HepG2 (cell line): ENCODE results near the gene DGKD. TPM values are rescaled to one million over a fixed set of nuclear protein-coding genes. Genes with fewer than 3 reads are reported as not detected.

Experiments used
- ATAC-seq: fragments of 200-7000 bp; cut with Tn5 transposase; 3 replicates; pipeline ENCODE4 v1.9.1; 2020; ENCODE audit warnings: mild to moderate bottlenecking, moderate library complexity
- BruUV-seq: library from RNA; stranded (reverse); fragments of 400-500 nt; replicated peaks from 2 replicates; lab custom pipeline; 2021; lab: Mats Ljungman, UMichigan
- CTCF ChIA-PET: fragments of 300-600 bp; formaldehyde crosslinking; extraction: SDS; loops from one replicate; lab custom pipeline; 2021; ENCODE audit warnings: low total read pairs, inconsistent platforms, low intra/inter-chr PET ratio; lab: Yijun Ruan, JAX
- POLR2A ChIA-PET: fragments of 350-600 bp; sonication (Branson Sonifier 250); formaldehyde crosslinking; loops from one replicate; lab custom pipeline; 2020; ENCODE audit warnings: antibody characterized with exemption, inconsistent platforms; lab: Yijun Ruan, JAX
- DNase-seq: peaks from one replicate; pipeline ENCODE4 v3.0.0-alpha.2; 2015; ENCODE audit warnings: low spot score
- FAIRE-seq: peaks from 3 replicates; lab custom pipeline; 2011; peaks lifted over from hg19 to GRCh38; lab: Jason Lieb, UNC
- H2AFZ ChIP-seq: one replicate; pipeline ENCODE4 v1.6.1; 2011; ENCODE audit warnings: low read length, inconsistent platforms
- H3K27ac ChIP-seq: fragments of 300-600 bp; 3 replicates; pipeline ENCODE4 v1.8.0; 2011; ENCODE audit warnings: mixed run types, mild to moderate bottlenecking, mixed read lengths, low read length, inconsistent platforms; ENCODE audit not compliant: insufficient read depth; ENCODE audit errors: extremely low read length
- H3K27me3 ChIP-seq, 2 experiments: fragments of 200-600 bp in 1 of 2; 2 replicates in 1 of 2; 3 replicates in 1 of 2; pipeline versions ENCODE4 v1.6.0 to v1.8.0; 2011; ENCODE audit warnings: low read length in 2 of 2, mild to moderate bottlenecking in 2 of 2, moderate library complexity in 2 of 2, inconsistent platforms in 1 of 2; ENCODE audit not compliant: insufficient read depth in 2 of 2, control insufficient read depth in 1 of 2
- H3K36me3 ChIP-seq, 2 experiments: fragments of 200-600 bp in 1 of 2; replicated peaks in 1 of 2; 2 replicates in 1 of 2; 3 replicates in 1 of 2; pipeline versions ENCODE4 v1.5.1 to v1.8.0; 2011; ENCODE audit warnings: low read length in 2 of 2, inconsistent platforms in 1 of 2; ENCODE audit not compliant: insufficient read depth in 2 of 2, control insufficient read depth in 1 of 2
- H3K4me1 ChIP-seq: 2 replicates; pipeline ENCODE4 v1.5.1; 2012; ENCODE audit warnings: low read length, inconsistent platforms; ENCODE audit not compliant: insufficient read depth
- H3K4me2 ChIP-seq: 2 replicates; pipeline ENCODE4 v1.6.0; 2011; ENCODE audit warnings: low read depth, low read length, inconsistent platforms
- H3K4me3 ChIP-seq, 3 experiments: fragments of 200-600 bp in 1 of 3; sonication (generic), shearing (Covaris generic) in 1 of 3; replicated peaks in 1 of 3; 2 replicates each; pipeline ENCODE4 v1.5.1; 2011 to 2016; ENCODE audit warnings: low read length in 3 of 3, inconsistent platforms in 2 of 3, low read depth in 2 of 3, mild to moderate bottlenecking in 2 of 3, control low read depth in 1 of 3, mixed read lengths in 1 of 3; ENCODE audit not compliant: insufficient read depth in 1 of 3
- H3K79me2 ChIP-seq: one replicate; pipeline ENCODE4 v1.6.1; 2011; ENCODE audit warnings: low read length, inconsistent platforms; ENCODE audit not compliant: insufficient read depth
- H3K9ac ChIP-seq: 2 replicates; pipeline ENCODE4 v1.6.0; 2011; ENCODE audit warnings: mild to moderate bottlenecking, low read depth, low read length, inconsistent platforms; ENCODE audit not compliant: insufficient read depth
- H3K9me3 ChIP-seq: 2 replicates; pipeline ENCODE4 v1.5.1; 2012; ENCODE audit warnings: mild to moderate bottlenecking, low read length
- H4K20me1 ChIP-seq: 2 replicates; pipeline ENCODE4 v1.6.0; 2011; ENCODE audit warnings: inconsistent platforms, mild to moderate bottlenecking, low read length, moderate library complexity; ENCODE audit not compliant: insufficient read depth
- EZH2 ChIP-seq: conservative IDR thresholded peaks from 2 replicates; pipeline ENCODE4 v1.6.1; 2012; ENCODE audit warnings: mild to moderate bottlenecking, low read depth, low read length, moderate library complexity
- GTF3A ChIP-seq: sonication (generic); formaldehyde crosslinking; conservative IDR thresholded peaks from 2 replicates; pipeline ENCODE4 v1.4.0; 2020; ENCODE audit warnings: mild to moderate bottlenecking, missing genetic modification reagents
- HNRNPK ChIP-seq: fragments of 200-400 bp; formaldehyde crosslinking; IDR thresholded peaks from 2 replicates; pipeline ENCODE4 v1.6.1; 2018; ENCODE audit warnings: low read length, low read depth, moderate library complexity, mild to moderate bottlenecking; ENCODE audit not compliant: poor library complexity, severe bottlenecking
- HOMEZ ChIP-seq: IDR thresholded peaks from 2 replicates; pipeline ENCODE4 v1.6.1; 2016; ENCODE audit warnings: low read depth
- RBM22 ChIP-seq: fragments of 200-400 bp; formaldehyde crosslinking; optimal IDR thresholded peaks from 2 replicates; pipeline ENCODE3; 2017; ENCODE audit warnings: mild to moderate bottlenecking, low read length, moderate library complexity
- REXO4 ChIP-seq: sonication (generic); formaldehyde crosslinking; IDR thresholded peaks from 2 replicates; pipeline ENCODE4 v1.8.0; 2022; ENCODE audit warnings: missing genetic modification reagents, mild to moderate bottlenecking, borderline replicate concordance
- TFDP2 ChIP-seq: sonication (generic); formaldehyde crosslinking; IDR thresholded peaks from 2 replicates; pipeline ENCODE4 v1.4.0; 2020; ENCODE audit warnings: missing genetic modification reagents
- ZNF432 ChIP-seq: sonication (generic); formaldehyde crosslinking; IDR thresholded peaks from 2 replicates; pipeline ENCODE4 v1.5.0; 2020; ENCODE audit warnings: missing genetic modification reagents, mild to moderate bottlenecking, borderline replicate concordance
- ZNF644 ChIP-seq: IDR thresholded peaks from 2 replicates; pipeline ENCODE4 v1.6.1; 2016; ENCODE audit warnings: low read depth
- WGBS: methylation state at CpG from one replicate; pipeline ENCODE4 v1.1.6; 2017; ENCODE audit warnings: low lambda C conversion rate; 5-methylcytosine and 5-hydroxymethylcytosine counted together
- in situ Hi-C: cut with HindIII; loops from 2 replicates; pipeline ENCODE4 v1.10.0; 2017; ENCODE audit warnings: low pct_unique_long_range_greater_than_20kb; ENCODE audit not compliant: extremely low pct_ligation_motif_present
- intact Hi-C: fragments of 100-400 bp; cut with micrococcal nuclease; formaldehyde crosslinking; loops from one replicate; pipeline ENCODE4 v1.10.0; 2022; ENCODE audit not compliant: unreplicated experiment
- polyA plus RNA-seq, 8 experiments: library from polyadenylated mRNA; depleted of rRNA in 3 of 8; stranded (reverse) in 7 of 8; unstranded in 1 of 8; fragments of >200 nt; fragmentation: Illumina TruSeq in 4 of 8; extraction: Trizol in 4 of 8; gene quantifications; 2 replicates each; pipeline versions ENCODE4 v1.2.1 to v1.2.3, GENCODE V29; 2011 to 2016; ENCODE audit warnings: low read depth in 4 of 8, missing spikeins in 1 of 8, mixed read lengths in 1 of 8; ENCODE audit not compliant: insufficient read depth in 1 of 8
- total RNA-seq, 5 experiments: library from RNA; depleted of rRNA; stranded (reverse); fragments of >200 nt; fragmentation: Illumina TruSeq; extraction: Trizol; gene quantifications; 2 replicates each; pipeline ENCODE4 v1.2.3, GENCODE V29; 2016; ENCODE audit warnings: low read depth in 1 of 5
- TF ChIP-seq, protein P1 (sequence below): sonication (generic); formaldehyde crosslinking; IDR thresholded peaks from 2 replicates; pipeline ENCODE4 v1.9.0; 2021; ENCODE audit warnings: missing genetic modification reagents, borderline replicate concordance
- TF ChIP-seq, protein P2 (sequence below): sonication (generic); formaldehyde crosslinking; IDR thresholded peaks from 2 replicates; pipeline ENCODE4 v1.5.0; 2020; ENCODE audit warnings: missing genetic modification reagents
- TF ChIP-seq, protein P3 (sequence below): IDR thresholded peaks from 2 replicates; pipeline ENCODE4 v1.6.1; 2016; ENCODE audit warnings: low read depth, borderline replicate concordance

Gene DGKD
- total and polyA plus RNA-seq, 2 of the 13 experiments (the other 11 are each of a cell fraction or from before 2014, with no cell fraction given): 24.5 to 33.2 TPM

DNA sequence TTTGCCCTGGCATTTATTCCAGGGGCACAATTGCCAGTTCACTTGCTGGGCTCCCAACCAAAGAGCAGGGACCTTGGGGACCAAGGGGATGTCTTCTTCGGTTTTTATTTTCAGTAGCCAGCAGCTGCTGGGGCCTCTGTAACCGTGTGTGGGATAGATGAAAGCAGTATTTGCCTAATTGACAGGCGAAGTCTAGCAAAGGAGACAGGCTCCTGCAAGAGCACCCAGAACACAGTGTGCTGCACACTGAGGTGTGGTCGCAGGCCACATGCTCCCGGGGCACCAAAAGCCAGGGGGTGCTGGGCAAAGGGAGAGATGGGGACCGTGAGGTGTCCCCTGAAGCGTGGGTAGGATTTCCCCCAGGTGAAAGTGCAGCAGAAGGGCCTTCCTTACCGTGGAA lies 41.4 kb upstream of the DGKD start:
- H3K4me1 ChIP-seq: peaks cover 7% of the 10 kb centered on the region
- DNase-seq (no peak), FAIRE-seq (no peak), ATAC-seq (peak; percentile 53)
- intact Hi-C loops (no loop called here), in situ Hi-C loops (loop anchor here (25.0 kb wide), 1 partner anchor 524 kb away; no protein-coding TSS in a partner anchor)
- H3K27ac ChIP-seq: no peak overlapping the region
- ChIA-PET CTCF (no interaction called here), POLR2A (no interaction called here)
- H3K9ac ChIP-seq: no peak overlapping the region
- TF ChIP-seq GTF3A: no peak
- TF ChIP-seq ZNF644 (CRISPR knock-in tag): no peak
- TF ChIP-seq, protein P1, sequence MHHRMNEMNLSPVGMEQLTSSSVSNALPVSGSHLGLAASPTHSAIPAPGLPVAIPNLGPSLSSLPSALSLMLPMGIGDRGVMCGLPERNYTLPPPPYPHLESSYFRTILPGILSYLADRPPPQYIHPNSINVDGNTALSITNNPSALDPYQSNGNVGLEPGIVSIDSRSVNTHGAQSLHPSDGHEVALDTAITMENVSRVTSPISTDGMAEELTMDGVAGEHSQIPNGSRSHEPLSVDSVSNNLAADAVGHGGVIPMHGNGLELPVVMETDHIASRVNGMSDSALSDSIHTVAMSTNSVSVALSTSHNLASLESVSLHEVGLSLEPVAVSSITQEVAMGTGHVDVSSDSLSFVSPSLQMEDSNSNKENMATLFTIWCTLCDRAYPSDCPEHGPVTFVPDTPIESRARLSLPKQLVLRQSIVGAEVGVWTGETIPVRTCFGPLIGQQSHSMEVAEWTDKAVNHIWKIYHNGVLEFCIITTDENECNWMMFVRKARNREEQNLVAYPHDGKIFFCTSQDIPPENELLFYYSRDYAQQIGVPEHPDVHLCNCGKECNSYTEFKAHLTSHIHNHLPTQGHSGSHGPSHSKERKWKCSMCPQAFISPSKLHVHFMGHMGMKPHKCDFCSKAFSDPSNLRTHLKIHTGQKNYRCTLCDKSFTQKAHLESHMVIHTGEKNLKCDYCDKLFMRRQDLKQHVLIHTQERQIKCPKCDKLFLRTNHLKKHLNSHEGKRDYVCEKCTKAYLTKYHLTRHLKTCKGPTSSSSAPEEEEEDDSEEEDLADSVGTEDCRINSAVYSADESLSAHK: no peak
- no peak for TF ChIP-seq HOMEZ
- TF ChIP-seq ZNF432 (CRISPR knock-in tag): no peak
- TF ChIP-seq EZH2: no peak
- TF ChIP-seq REXO4: no peak
- no peak for TF ChIP-seq RBM22
- TF ChIP-seq, protein P2, sequence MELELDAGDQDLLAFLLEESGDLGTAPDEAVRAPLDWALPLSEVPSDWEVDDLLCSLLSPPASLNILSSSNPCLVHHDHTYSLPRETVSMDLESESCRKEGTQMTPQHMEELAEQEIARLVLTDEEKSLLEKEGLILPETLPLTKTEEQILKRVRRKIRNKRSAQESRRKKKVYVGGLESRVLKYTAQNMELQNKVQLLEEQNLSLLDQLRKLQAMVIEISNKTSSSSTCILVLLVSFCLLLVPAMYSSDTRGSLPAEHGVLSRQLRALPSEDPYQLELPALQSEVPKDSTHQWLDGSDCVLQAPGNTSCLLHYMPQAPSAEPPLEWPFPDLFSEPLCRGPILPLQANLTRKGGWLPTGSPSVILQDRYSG (CRISPR knock-in tag): no peak
- TF ChIP-seq, protein P3, sequence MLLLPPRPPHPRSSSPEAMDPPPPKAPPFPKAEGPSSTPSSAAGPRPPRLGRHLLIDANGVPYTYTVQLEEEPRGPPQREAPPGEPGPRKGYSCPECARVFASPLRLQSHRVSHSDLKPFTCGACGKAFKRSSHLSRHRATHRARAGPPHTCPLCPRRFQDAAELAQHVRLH (CRISPR knock-in tag): no peak
- no peak for TF ChIP-seq TFDP2 (CRISPR knock-in tag)
- TF ChIP-seq HNRNPK: no peak
- peak overlapping the region; percentile 25; the same call in 1 of the 2 replicates for H3K4me2 ChIP-seq
- H3K79me2 ChIP-seq: no peaks in the 10 kb centered on the region
- H2AFZ ChIP-seq: no peak overlapping the region
- no peaks in the 10 kb centered on the region for H3K36me3 ChIP-seq
- H3K9me3 ChIP-seq: no peaks in the 10 kb centered on the region
- H3K27me3 ChIP-seq: peaks cover 0 to 17% of the 10 kb centered on the region in 2 experiments; a peak in 1 of 5 replicates
- WGBS: 3% methylated on average over 8 of the region's 8 CpGs
- no TSS peak for BruUV-seq
- no peak overlapping the region for H3K4me3 ChIP-seq
- no peaks in the 10 kb centered on the region for H4K20me1 ChIP-seq
